Liver (tissue), 3 donors: ENCODE measurements around the gene SBF2.

Experiments used
- EGR1 ChIP-seq, 2 donors: IDR thresholded peaks; 2 replicates each; pipeline ENCODE4 v1.6.1; 2016 to 2018; ENCODE audit warnings: antibody characterized with exemption in 2 of 2, low read depth in 2 of 2
- FOXA1 ChIP-seq: IDR thresholded peaks from 2 replicates; pipeline ENCODE4 v1.6.1; 2016; ENCODE audit warnings: antibody characterized with exemption
- GABPA ChIP-seq, 2 donors: IDR thresholded peaks in 1 of 2; conservative IDR thresholded peaks in 1 of 2; 2 replicates each; pipeline ENCODE4 v1.6.1; 2016; ENCODE audit warnings: antibody characterized with exemption in 2 of 2, mild to moderate bottlenecking in 1 of 2, moderate library complexity in 1 of 2
- HNF4A ChIP-seq, 2 donors: conservative IDR thresholded peaks; 2 replicates each; pipeline ENCODE4 v1.6.1; 2016; ENCODE audit warnings: antibody characterized with exemption in 2 of 2, mild to moderate bottlenecking in 2 of 2
- RAD21 ChIP-seq, 2 donors: IDR thresholded peaks; 2 replicates each; pipeline ENCODE4 v1.6.1; 2016; ENCODE audit warnings: antibody characterized with exemption in 2 of 2, mild to moderate bottlenecking in 2 of 2
- RXRA ChIP-seq, 2 donors: IDR thresholded peaks; 2 replicates each; pipeline ENCODE4 v1.6.1; 2017 to 2018; ENCODE audit warnings: antibody characterized with exemption in 2 of 2, mild to moderate bottlenecking in 1 of 2
- SP1 ChIP-seq: IDR thresholded peaks from 2 replicates; pipeline ENCODE4 v1.6.1; 2018; ENCODE audit warnings: antibody characterized with exemption, mild to moderate bottlenecking
- TAF1 ChIP-seq: conservative IDR thresholded peaks from 2 replicates; pipeline ENCODE4 v1.6.1; 2016; ENCODE audit warnings: antibody characterized with exemption, mild to moderate bottlenecking
- YY1 ChIP-seq: IDR thresholded peaks from 2 replicates; pipeline ENCODE4 v1.6.1; 2016; ENCODE audit warnings: antibody characterized with exemption, mild to moderate bottlenecking
- TF ChIP-seq, protein P1 (sequence below): IDR thresholded peaks from 2 replicates; pipeline ENCODE4 v1.6.1; 2016; ENCODE audit warnings: antibody characterized with exemption, mild to moderate bottlenecking
- TF ChIP-seq, protein P2 (sequence below): fragments of 150-350 bp; IDR thresholded peaks from 2 replicates; pipeline ENCODE4 v1.5.1; 2017; ENCODE audit warnings: improper control_type of control experiment, low read depth, low read length; ENCODE audit not compliant: missing input control
- TF ChIP-seq, protein P3 (sequence below): IDR thresholded peaks from 2 replicates; pipeline ENCODE4 v1.6.1; 2016; ENCODE audit warnings: antibody characterized with exemption
- TF ChIP-seq, protein P4 (sequence below): IDR thresholded peaks from 2 replicates; pipeline ENCODE4 v1.6.1; 2016; ENCODE audit warnings: antibody characterized with exemption
- TF ChIP-seq, protein P5 (sequence below): IDR thresholded peaks from 2 replicates; pipeline ENCODE4 v1.6.1; 2016; ENCODE audit warnings: antibody characterized with exemption
- donor health status: healthy.
- donor health status: healthy.

DNA sequence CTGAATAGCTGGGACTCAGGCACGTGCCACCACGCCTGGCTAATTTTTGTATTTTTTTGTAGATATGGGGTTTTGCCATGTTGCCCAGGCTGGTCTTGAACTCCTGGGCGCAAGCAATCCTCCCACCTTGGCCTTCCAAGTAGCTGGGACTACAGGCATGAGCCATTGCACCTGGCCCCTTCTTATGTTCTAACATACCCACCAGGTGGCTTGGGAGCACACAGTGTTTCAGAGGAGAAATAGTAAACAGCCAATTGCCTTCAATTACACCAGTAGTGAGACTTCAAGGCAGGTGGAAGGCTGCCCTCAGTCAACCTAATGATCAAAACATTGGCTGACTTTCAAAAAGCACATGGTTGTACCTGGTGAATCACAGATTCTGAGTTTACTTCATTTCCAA, 462.9 kb downstream of the SBF2 start:
- TF ChIP-seq, protein P1, sequence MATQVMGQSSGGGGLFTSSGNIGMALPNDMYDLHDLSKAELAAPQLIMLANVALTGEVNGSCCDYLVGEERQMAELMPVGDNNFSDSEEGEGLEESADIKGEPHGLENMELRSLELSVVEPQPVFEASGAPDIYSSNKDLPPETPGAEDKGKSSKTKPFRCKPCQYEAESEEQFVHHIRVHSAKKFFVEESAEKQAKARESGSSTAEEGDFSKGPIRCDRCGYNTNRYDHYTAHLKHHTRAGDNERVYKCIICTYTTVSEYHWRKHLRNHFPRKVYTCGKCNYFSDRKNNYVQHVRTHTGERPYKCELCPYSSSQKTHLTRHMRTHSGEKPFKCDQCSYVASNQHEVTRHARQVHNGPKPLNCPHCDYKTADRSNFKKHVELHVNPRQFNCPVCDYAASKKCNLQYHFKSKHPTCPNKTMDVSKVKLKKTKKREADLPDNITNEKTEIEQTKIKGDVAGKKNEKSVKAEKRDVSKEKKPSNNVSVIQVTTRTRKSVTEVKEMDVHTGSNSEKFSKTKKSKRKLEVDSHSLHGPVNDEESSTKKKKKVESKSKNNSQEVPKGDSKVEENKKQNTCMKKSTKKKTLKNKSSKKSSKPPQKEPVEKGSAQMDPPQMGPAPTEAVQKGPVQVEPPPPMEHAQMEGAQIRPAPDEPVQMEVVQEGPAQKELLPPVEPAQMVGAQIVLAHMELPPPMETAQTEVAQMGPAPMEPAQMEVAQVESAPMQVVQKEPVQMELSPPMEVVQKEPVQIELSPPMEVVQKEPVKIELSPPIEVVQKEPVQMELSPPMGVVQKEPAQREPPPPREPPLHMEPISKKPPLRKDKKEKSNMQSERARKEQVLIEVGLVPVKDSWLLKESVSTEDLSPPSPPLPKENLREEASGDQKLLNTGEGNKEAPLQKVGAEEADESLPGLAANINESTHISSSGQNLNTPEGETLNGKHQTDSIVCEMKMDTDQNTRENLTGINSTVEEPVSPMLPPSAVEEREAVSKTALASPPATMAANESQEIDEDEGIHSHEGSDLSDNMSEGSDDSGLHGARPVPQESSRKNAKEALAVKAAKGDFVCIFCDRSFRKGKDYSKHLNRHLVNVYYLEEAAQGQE: no peak
- TF ChIP-seq, protein P2, sequence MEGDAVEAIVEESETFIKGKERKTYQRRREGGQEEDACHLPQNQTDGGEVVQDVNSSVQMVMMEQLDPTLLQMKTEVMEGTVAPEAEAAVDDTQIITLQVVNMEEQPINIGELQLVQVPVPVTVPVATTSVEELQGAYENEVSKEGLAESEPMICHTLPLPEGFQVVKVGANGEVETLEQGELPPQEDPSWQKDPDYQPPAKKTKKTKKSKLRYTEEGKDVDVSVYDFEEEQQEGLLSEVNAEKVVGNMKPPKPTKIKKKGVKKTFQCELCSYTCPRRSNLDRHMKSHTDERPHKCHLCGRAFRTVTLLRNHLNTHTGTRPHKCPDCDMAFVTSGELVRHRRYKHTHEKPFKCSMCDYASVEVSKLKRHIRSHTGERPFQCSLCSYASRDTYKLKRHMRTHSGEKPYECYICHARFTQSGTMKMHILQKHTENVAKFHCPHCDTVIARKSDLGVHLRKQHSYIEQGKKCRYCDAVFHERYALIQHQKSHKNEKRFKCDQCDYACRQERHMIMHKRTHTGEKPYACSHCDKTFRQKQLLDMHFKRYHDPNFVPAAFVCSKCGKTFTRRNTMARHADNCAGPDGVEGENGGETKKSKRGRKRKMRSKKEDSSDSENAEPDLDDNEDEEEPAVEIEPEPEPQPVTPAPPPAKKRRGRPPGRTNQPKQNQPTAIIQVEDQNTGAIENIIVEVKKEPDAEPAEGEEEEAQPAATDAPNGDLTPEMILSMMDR: no peak
- TF ChIP-seq TAF1 (no peak), GABPA (IDR thresholded peaks at IDR 0.05 in 1 of 2, conservative IDR thresholded peaks at IDR 0.05 in 1 of 2) (no peak), SP1 (no peak), EGR1 (IDR thresholded peaks at IDR 0.05; ENCODE audit: low read depth in 2 of 2) (no peak), RAD21 (IDR thresholded peaks at IDR 0.05) (no peak), HNF4A (conservative IDR thresholded peaks at IDR 0.05) (no peak), FOXA1 (no peak), RXRA (IDR thresholded peaks at IDR 0.05) (no peak), YY1 (no peak)
- TF ChIP-seq, protein P3, sequence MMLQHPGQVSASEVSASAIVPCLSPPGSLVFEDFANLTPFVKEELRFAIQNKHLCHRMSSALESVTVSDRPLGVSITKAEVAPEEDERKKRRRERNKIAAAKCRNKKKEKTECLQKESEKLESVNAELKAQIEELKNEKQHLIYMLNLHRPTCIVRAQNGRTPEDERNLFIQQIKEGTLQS: no peak
- TF ChIP-seq, protein P4, sequence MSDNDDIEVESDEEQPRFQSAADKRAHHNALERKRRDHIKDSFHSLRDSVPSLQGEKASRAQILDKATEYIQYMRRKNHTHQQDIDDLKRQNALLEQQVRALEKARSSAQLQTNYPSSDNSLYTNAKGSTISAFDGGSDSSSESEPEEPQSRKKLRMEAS: no peak
- TF ChIP-seq, protein P5, sequence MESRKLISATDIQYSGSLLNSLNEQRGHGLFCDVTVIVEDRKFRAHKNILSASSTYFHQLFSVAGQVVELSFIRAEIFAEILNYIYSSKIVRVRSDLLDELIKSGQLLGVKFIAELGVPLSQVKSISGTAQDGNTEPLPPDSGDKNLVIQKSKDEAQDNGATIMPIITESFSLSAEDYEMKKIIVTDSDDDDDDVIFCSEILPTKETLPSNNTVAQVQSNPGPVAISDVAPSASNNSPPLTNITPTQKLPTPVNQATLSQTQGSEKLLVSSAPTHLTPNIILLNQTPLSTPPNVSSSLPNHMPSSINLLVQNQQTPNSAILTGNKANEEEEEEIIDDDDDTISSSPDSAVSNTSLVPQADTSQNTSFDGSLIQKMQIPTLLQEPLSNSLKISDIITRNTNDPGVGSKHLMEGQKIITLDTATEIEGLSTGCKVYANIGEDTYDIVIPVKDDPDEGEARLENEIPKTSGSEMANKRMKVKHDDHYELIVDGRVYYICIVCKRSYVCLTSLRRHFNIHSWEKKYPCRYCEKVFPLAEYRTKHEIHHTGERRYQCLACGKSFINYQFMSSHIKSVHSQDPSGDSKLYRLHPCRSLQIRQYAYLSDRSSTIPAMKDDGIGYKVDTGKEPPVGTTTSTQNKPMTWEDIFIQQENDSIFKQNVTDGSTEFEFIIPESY: no peak
